Lower leg skin (tissue), 3 donors: ENCODE data around the gene DPYD.

ENCODE experiments used
- CTCF ChIP-seq, 3 donors: fragments of 450-650 bp; IDR thresholded peaks; one replicate each; pipeline ENCODE4 v1.5.1; 2016; ENCODE audit warnings: antibody characterized with exemption in 3 of 3, mild to moderate bottlenecking in 3 of 3, moderate library complexity in 2 of 3
- POLR2A ChIP-seq, 2 donors: fragments of 450-650 bp; IDR thresholded peaks; one replicate each; pipeline ENCODE4 v1.6.1; 2016 to 2017; ENCODE audit warnings: antibody characterized with exemption in 2 of 2, mild to moderate bottlenecking in 1 of 2, moderate library complexity in 1 of 2

DNA sequence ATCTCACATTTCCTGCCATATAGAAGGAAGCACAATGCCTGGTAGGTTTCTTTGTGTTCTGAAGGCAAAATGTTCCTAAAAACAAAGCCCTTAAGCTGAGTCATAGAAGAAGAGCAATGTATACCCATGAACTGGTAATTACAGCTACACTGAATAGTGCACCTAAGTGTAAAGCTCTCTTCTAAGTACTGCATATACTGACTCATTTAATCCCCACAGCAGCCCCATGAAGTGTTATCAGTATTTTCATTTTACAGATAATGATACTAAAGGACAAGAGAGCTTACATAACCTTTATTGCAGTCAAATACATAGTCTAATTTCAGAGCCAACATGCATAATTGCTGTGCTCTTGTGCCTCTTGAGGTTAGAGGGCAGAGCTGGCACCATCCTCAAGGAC is 239.9 kb downstream of the DPYD start:
- TF ChIP-seq CTCF (IDR thresholded peaks at IDR 0.05) (no peak), POLR2A (IDR thresholded peaks at IDR 0.05) (no peak)
